Sigmoid colon (tissue), 3 donors: ENCODE measurements around the gene CPVL.

Experiments
- POLR2A ChIP-seq, 2 donors: fragments of 450-650 bp; IDR thresholded peaks; one replicate each; pipeline ENCODE4 v1.6.1; 2016; ENCODE audit warnings: antibody characterized with exemption in 2 of 2, mild to moderate bottlenecking in 2 of 2, moderate library complexity in 2 of 2
- TF ChIP-seq, protein P1 (sequence below), 4 experiments: fragments of 450-650 bp in 3 of 4; fragments of 200-600 bp in 1 of 4; IDR thresholded peaks; one replicate each; pipeline ENCODE4 v1.5.1; 2016 to 2019; ENCODE audit warnings: antibody characterized with exemption in 4 of 4, mild to moderate bottlenecking in 3 of 4, moderate library complexity in 2 of 4

DNA sequence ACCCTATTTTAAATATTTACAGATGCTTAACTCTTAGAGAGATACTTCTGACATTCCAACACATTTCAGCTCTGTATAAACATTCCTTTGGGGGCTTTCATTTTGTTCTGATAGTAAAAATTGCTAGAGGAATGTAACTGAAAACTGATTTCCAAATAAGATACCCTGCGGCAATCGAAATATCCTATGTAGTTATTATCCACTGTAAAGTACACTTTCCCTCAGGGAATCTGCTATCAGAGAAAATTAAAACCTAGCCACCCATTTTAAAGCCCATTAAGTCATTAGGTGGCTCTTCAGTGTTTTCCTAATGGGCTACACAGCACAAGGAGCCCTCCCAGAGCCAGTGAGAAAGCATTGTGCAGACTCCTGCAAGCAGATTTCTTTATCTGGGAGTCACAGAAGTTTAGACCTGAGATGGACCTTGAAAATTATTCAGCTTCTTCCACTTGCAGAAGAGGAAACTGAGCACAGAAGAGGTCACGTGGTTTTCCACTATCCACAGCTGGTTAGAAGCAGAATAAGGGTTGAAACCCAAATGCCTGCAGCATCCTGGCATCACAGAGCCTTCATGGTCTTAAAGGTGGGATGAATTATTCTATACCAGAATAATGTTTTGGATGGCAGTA lies 12.6 kb upstream of the CPVL start:
- TF ChIP-seq, protein P1, sequence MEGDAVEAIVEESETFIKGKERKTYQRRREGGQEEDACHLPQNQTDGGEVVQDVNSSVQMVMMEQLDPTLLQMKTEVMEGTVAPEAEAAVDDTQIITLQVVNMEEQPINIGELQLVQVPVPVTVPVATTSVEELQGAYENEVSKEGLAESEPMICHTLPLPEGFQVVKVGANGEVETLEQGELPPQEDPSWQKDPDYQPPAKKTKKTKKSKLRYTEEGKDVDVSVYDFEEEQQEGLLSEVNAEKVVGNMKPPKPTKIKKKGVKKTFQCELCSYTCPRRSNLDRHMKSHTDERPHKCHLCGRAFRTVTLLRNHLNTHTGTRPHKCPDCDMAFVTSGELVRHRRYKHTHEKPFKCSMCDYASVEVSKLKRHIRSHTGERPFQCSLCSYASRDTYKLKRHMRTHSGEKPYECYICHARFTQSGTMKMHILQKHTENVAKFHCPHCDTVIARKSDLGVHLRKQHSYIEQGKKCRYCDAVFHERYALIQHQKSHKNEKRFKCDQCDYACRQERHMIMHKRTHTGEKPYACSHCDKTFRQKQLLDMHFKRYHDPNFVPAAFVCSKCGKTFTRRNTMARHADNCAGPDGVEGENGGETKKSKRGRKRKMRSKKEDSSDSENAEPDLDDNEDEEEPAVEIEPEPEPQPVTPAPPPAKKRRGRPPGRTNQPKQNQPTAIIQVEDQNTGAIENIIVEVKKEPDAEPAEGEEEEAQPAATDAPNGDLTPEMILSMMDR (IDR thresholded peaks at IDR 0.05): no peak
- no peak for TF ChIP-seq POLR2A (IDR thresholded peaks at IDR 0.05)
